Activated CD8-positive, alpha-beta memory T cell treated with anti-CD3 and anti-CD28 coated beads for 48 hours (primary cell): ENCODE data around the gene CNOT6.
"Not testable (repeated sequence)": the region's sequence is repeated elsewhere in the genome, so short reads cannot be mapped to it uniquely, and the experiment has no call there.

Experiments
- DNase-seq, 3 experiments: peaks; one replicate each; pipeline ENCODE4 v3.0.0-alpha.2; 2020; ENCODE audit warnings: low read depth in 2 of 3, low spot score in 2 of 3

CNOT6 gene

GRCh38 chr5:180470966-180471582 lies 23.1 kb upstream of the CNOT6 start:
- DNase-seq, result peak in 1 of 3 experiments; percentile 36

- DNase-seq, result no peak
Observed at GRCh38 chr5:180471866-180472265, 22.3 kb upstream of the CNOT6 start.

DNA sequence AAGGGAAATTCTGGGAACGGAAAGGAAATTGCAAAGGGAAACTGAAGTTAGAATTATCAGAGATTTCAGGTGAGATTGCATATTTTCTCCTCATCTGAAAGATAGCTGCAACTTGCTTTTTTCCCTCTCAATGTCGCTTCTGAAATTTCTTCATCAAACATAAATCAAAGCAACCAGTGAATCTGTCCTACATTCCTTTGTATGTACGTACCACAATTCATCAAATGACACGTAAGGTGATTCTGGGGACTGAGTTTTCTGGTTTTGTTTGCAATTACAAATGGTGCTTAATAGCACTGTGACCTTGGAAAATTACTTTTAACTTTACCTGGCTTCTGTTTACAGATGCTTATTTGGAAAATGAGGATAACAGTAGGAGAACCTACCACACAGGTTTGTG lies 21.9 kb upstream of the CNOT6 start:
- no peak for DNase-seq

DNA sequence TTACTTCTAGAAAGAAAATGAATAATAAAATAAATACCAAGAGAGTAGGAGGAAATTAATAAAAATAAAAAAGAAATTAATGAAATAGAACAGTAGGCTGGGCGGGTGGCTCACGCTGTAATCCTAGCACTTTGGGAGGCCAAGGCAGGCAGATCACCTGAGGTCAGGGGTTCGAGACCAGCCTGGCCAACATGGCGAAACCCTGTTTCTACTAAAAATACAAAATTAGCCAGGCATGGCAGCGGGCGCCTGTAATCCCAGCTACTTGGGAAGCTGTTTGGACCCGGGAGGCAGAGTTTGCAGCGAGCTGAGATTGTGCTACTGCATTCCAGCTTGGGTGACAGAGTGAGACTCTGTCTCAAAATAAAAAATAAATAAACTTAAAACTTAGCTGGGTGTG lies 20.8 kb upstream of the CNOT6 start:
- not testable (repeated sequence) for DNase-seq

DNA sequence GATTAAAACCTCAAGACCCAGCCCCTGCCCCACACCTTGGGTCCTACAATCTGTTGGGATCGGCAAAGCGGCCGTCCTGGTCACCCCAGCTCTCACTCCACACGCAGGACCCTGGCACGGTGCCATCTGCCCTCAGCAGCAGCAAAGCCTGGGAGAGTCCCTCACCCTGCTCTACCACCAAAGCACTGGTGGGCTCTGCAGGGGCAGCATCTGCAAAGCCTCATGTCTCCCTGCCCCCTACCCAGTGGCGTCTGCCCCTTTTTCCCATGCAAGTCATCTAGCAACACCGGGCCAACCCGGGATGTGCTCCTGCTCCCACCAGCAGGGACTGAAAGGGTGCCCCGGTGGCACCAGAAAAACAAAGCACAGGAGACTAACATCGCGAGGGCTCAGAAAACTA lies 19.6 kb upstream of the CNOT6 start:
- DNase-seq, result no peak

DNA sequence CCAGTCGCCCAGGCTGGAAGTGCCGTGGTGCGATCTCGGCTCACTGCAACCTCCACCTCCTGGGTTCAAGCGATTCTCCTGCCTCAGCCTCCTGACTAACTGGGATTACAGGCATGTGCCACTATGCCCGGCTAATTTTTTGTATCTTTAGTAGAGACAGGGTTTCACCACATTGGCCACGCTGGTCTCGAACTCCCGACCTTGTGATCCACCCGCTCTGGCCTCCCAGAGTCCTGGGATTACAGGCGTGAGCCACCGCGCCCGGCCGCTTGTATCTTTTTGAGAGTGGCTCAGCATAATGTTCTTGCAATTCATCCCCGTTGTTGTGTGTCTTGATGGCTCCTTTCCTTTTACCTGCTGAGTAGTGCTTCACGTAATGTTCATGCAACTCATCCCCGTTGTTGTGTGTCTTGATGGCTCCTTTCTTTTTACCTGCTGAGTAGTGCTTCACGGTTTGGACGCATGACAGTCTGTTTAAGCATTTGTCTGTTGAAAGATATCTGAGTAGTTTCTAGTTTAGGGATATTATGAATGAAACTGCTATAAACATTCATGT lies 18.1 kb upstream of the CNOT6 start:
- not testable (repeated sequence) for DNase-seq

DNA sequence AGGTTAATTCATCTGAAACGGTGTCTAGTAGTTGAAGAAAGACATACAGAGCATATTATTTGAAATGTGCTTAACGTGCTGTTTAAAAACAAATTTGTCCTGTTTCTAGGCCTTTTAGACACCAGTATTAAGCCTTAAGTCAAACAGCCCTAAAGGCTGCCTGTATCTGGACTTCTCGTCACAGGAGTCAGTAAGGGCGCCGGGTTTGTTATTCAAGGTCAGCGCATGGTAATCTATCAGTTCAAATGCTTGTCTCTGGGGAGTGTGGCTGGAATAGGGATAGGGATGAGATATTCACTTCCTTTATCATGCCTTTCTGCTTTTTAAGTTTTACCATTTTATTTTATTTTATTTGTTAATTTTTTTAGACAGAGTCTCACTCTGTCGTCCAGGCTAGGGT lies 9.4 kb upstream of the CNOT6 start:
- DNase-seq, result no peak

- no peak for DNase-seq
Observed at GRCh38 chr5:180486636-180487149, 7.5 kb upstream of the CNOT6 start.

GRCh38 chr5:180487556-180487955 lies 6.6 kb upstream of the CNOT6 start:
- DNase-seq, result no peak

DNA sequence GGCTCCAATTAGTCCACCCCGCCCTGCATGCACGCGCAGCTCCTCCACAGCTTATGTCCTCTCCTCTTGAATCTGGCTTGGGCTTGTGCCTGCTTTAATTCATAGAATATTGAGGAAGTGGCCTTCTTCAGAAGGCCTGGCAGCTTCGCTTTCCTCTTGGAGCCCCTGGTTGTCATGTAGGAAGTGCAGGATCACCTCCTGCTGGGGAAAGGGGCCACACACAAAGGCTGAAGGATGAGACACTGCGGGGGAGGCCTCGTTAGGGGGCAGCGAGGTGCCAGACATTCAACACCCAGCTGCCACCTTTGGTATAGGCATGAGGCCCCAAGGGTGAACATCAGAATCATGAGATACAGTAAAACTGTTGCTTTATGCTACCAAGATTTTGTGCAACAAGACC lies 2.7 kb upstream of the CNOT6 start:
- DNase-seq, result no peak

- DNase-seq, result no peak
Observed at GRCh38 chr5:180492226-180492903, 1.8 kb upstream of the CNOT6 start.

- DNase-seq, result peak in 2 of 3 experiments; percentile 17 to 22
Observed at GRCh38 chr5:180494510-180495181, 467 bp downstream of the CNOT6 start.

GRCh38 chr5:180495292-180495691 lies 1.1 kb downstream of the CNOT6 start:
- no peak for DNase-seq

- DNase-seq, result no peak
Observed at GRCh38 chr5:180495991-180496741, 2.0 kb downstream of the CNOT6 start.

- not testable (repeated sequence) for DNase-seq
Observed at GRCh38 chr5:180496806-180497205, 2.6 kb downstream of the CNOT6 start.

GRCh38 chr5:180497865-180498264 lies 3.7 kb downstream of the CNOT6 start:
- not testable (repeated sequence) for DNase-seq

- DNase-seq, result no peak
Observed at GRCh38 chr5:180498378-180498777, 4.2 kb downstream of the CNOT6 start.

- DNase-seq, result no peak
Observed at GRCh38 chr5:180499684-180500083, 5.5 kb downstream of the CNOT6 start.

GRCh38 chr5:180500300-180500699 lies 6.1 kb downstream of the CNOT6 start:
- DNase-seq, result not testable (repeated sequence)

GRCh38 chr5:180507661-180508060 lies 13.5 kb downstream of the CNOT6 start:
- DNase-seq, result no peak

DNA sequence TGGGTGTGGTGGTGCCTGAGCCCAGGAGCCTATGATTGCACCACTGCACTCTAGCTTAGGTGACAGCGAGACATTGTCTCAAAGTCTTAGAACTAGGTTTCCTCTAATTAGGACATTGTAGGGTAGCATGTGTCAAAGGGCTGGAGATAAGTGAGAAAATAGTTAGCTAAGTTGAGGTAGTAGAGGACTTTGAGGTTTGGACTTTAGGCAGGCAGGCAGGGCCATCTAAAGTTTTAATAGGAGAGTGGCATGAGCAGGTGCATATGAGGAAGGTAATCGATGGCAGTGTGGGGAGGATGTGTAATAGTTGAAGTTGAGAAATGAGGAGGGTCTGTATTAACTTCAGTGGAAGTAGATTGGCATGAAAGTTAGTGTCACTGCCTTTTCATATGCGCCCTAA lies 21.1 kb downstream of the CNOT6 start:
- no peak for DNase-seq
